HCT116 (cell line): Measurements from ENCODE around the gene LTB4R2. TPM values are rescaled to one million over a fixed set of nuclear protein-coding genes. Genes with fewer than 3 reads are reported as not detected.

Source experiments
- ATAC-seq: fragments of 200-7000 bp; cut with Tn5 transposase; 2 replicates; pipeline ENCODE4 v1.9.1; 2020; ENCODE audit warnings: mild to moderate bottlenecking, moderate library complexity
- BruUV-seq: library from RNA; stranded (reverse); fragments of 400-500 nt; replicated peaks from 2 replicates; lab custom pipeline; 2021; lab: Mats Ljungman, UMichigan
- CTCF ChIA-PET: fragments of 300-600 bp; sonication (Branson Sonifier 250); formaldehyde crosslinking; loops from one replicate; lab custom pipeline; 2021; ENCODE audit warnings: antibody characterized with exemption; lab: Charles Lee
- POLR2A ChIA-PET: fragments of 300-600, 350-600 bp; sonication (Branson Sonifier 250); formaldehyde crosslinking; loops from one replicate; lab custom pipeline; 2021; ENCODE audit warnings: antibody characterized with exemption; lab: Charles Lee
- RAD21 ChIA-PET, 2 experiments: fragments of 300-600 bp; sonication (Branson Sonifier 250); formaldehyde crosslinking; loops; one replicate each; lab custom pipeline; 2023; ENCODE audit warnings: low total read pairs in 2 of 2; ENCODE audit not compliant: uncharacterized antibody in 2 of 2, unreplicated experiment in 2 of 2, low non-redundant PET in 1 of 2; lab: Charles Lee
- DNase-seq: peaks from one replicate; pipeline ENCODE4 v3.0.0-alpha.2; 2010; ENCODE audit warnings: low read depth, low spot score
- H2AFZ ChIP-seq: fragments of 200-600 bp; shearing (Covaris generic), sonication (generic); 2 replicates; pipeline ENCODE4 v1.6.1; 2017; ENCODE audit warnings: low read depth, mixed run types, mixed read lengths, antibody characterized with exemption, low read length; ENCODE audit not compliant: poor library complexity, severe bottlenecking
- H3K27ac ChIP-seq: 2 replicates; pipeline ENCODE4 v1.5.1; 2012; ENCODE audit warnings: low read depth, low read length
- H3K27me3 ChIP-seq: fragments of 200-600 bp; sonication (generic); 2 replicates; pipeline ENCODE4 v1.6.1; 2016; ENCODE audit warnings: mixed run types, low read length, mixed read lengths; ENCODE audit not compliant: insufficient read depth
- H3K36me3 ChIP-seq, 2 experiments: fragments of 200-500 bp in 1 of 2; fragments of 200-600 bp in 1 of 2; sonication (Bioruptor generic) in 1 of 2; sonication (generic) in 1 of 2; 2 replicates each; pipeline versions ENCODE4 v1.5.1 to v1.6.1; 2014 to 2016; ENCODE audit warnings: low read length in 2 of 2, inconsistent platforms in 1 of 2, mixed read lengths in 1 of 2, mixed run types in 1 of 2; ENCODE audit not compliant: insufficient read depth in 2 of 2, control insufficient read depth in 1 of 2
- H3K4me1 ChIP-seq, 2 experiments: fragments of 200-600 bp in 1 of 2; sonication (generic) in 1 of 2; 2 replicates each; pipeline versions ENCODE4 v1.5.1 to v1.6.1; 2012 to 2017; ENCODE audit warnings: low read length in 2 of 2, inconsistent platforms in 1 of 2, mild to moderate bottlenecking in 1 of 2, mixed read lengths in 1 of 2, mixed run types in 1 of 2, moderate library complexity in 1 of 2; ENCODE audit not compliant: insufficient read depth in 2 of 2, control insufficient read depth in 1 of 2
- H3K4me2 ChIP-seq: fragments of 200-600 bp; sonication (generic); 2 replicates; pipeline ENCODE4 v1.6.1; 2017; ENCODE audit warnings: mixed run types, low read length, mixed read lengths
- H3K4me3 ChIP-seq, 2 experiments: fragments of 200-600 bp in 1 of 2; sonication (generic) in 1 of 2; replicated peaks in 1 of 2; 2 replicates each; pipeline ENCODE4 v1.5.1; 2011 to 2016; ENCODE audit warnings: low read length in 2 of 2, control low read depth in 1 of 2, low read depth in 1 of 2, mild to moderate bottlenecking in 1 of 2, mixed read lengths in 1 of 2, mixed run types in 1 of 2
- H3K79me2 ChIP-seq: fragments of 200-600 bp; sonication (generic); 2 replicates; pipeline ENCODE4 v1.6.1; 2017; ENCODE audit warnings: mild to moderate bottlenecking, mixed run types, low read length, moderate library complexity, mixed read lengths; ENCODE audit not compliant: insufficient read depth
- H3K9ac ChIP-seq: fragments of 200-600 bp; sonication (generic); 2 replicates; pipeline ENCODE4 v1.6.1; 2016; ENCODE audit warnings: low read length, mixed read lengths
- H3K9me2 ChIP-seq: fragments of 200-600 bp; sonication (generic), shearing (Covaris generic); 2 replicates; pipeline ENCODE4 v1.6.1; 2017; ENCODE audit warnings: mixed run types, mild to moderate bottlenecking, moderate library complexity; ENCODE audit not compliant: insufficient read depth
- H3K9me3 ChIP-seq, 2 experiments: fragments of 200-500 bp in 1 of 2; fragments of 200-600 bp in 1 of 2; sonication (Bioruptor generic) in 1 of 2; sonication (generic) in 1 of 2; 2 replicates each; pipeline ENCODE4 v1.6.1; 2014 to 2017; ENCODE audit warnings: low read length in 2 of 2, mixed read lengths in 2 of 2, inconsistent platforms in 1 of 2, low read depth in 1 of 2, mild to moderate bottlenecking in 1 of 2, mixed run types in 1 of 2, moderate library complexity in 1 of 2; ENCODE audit not compliant: control insufficient read depth in 1 of 2, insufficient read depth in 1 of 2
- H4K20me1 ChIP-seq: fragments of 200-600 bp; sonication (generic), shearing (Covaris generic); 2 replicates; pipeline ENCODE4 v1.6.1; 2017; ENCODE audit warnings: mixed run types, mild to moderate bottlenecking, moderate library complexity; ENCODE audit not compliant: insufficient read depth
- ATF3 ChIP-seq: IDR thresholded peaks from 2 replicates; pipeline ENCODE4 v1.6.1; 2012
- CBX3 ChIP-seq: IDR thresholded peaks from 2 replicates; pipeline ENCODE4 v1.6.1; 2012; ENCODE audit warnings: low read depth
- CTCF ChIP-seq, 3 experiments: fragments of 200-600 bp in 1 of 3; sonication (generic) in 1 of 3; IDR thresholded peaks in 2 of 3; conservative IDR thresholded peaks in 1 of 3; 2 replicates each; pipeline ENCODE4 v1.5.1; 2012 to 2017; ENCODE audit warnings: low read depth in 2 of 3, low read length in 2 of 3, antibody characterized with exemption in 1 of 3, borderline replicate concordance in 1 of 3, control low read depth in 1 of 3, mild to moderate bottlenecking in 1 of 3, mixed read lengths in 1 of 3, mixed run types in 1 of 3, moderate library complexity in 1 of 3; ENCODE audit not compliant: insufficient read depth in 1 of 3
- EGR1 ChIP-seq: IDR thresholded peaks from 2 replicates; pipeline ENCODE4 v1.6.1; 2012; ENCODE audit warnings: low read depth
- ELF1 ChIP-seq: IDR thresholded peaks from 2 replicates; pipeline ENCODE4 v1.6.1; 2012; ENCODE audit warnings: low read depth, borderline replicate concordance
- FOSL1 ChIP-seq: IDR thresholded peaks from 2 replicates; pipeline ENCODE4 v1.6.1; 2012; ENCODE audit warnings: low read depth
- POLR2AphosphoS5 ChIP-seq: IDR thresholded peaks from 2 replicates; pipeline ENCODE4 v1.6.1; 2011; ENCODE audit warnings: mild to moderate bottlenecking, low read depth, low read length, moderate library complexity
- RAD21 ChIP-seq: IDR thresholded peaks from 2 replicates; pipeline ENCODE4 v1.6.1; 2012; ENCODE audit warnings: low read depth, mild to moderate bottlenecking
- REST ChIP-seq: IDR thresholded peaks from 2 replicates; pipeline ENCODE4 v1.6.1; 2012; ENCODE audit warnings: low read depth
- SRF ChIP-seq: IDR thresholded peaks from 2 replicates; pipeline ENCODE4 v1.6.1; 2012; ENCODE audit warnings: low read depth
- TCF7L2 ChIP-seq: IDR thresholded peaks from 2 replicates; pipeline ENCODE4 v1.7.0; 2011; ENCODE audit warnings: borderline replicate concordance, inconsistent platforms; ENCODE audit not compliant: insufficient read depth, insufficient read length; ENCODE audit errors: extremely low read depth
- ZBTB33 ChIP-seq: IDR thresholded peaks from 2 replicates; pipeline ENCODE4 v1.6.1; 2011; ENCODE audit warnings: mild to moderate bottlenecking, low read length, moderate library complexity; ENCODE audit not compliant: insufficient replicate concordance; ENCODE audit errors: extremely low read depth
- ZNF274 ChIP-seq: fragments of 200-500 bp; sonication (Bioruptor generic); IDR thresholded peaks from 2 replicates; pipeline ENCODE4 v1.6.1; 2014; ENCODE audit warnings: mild to moderate bottlenecking, low read depth, low read length, inconsistent platforms
- intact Hi-C: fragments of 100-400 bp; cut with micrococcal nuclease; formaldehyde crosslinking; loops from 2 replicates; pipeline ENCODE4 v1.10.0; 2022
- total RNA-seq: library from RNA; stranded (reverse); gene quantifications from one replicate; pipeline ENCODE4 v1.2.1, GENCODE V29; 2021; ENCODE audit not compliant: unreplicated experiment

The LTB4R2 gene
- total RNA-seq, 1 experiment from 2014 or later, result 15.4 TPM

- Histone ChIP-seq H3K27me3 (no peaks in the 10 kb centered on the region), H3K4me3 (no peak overlapping the region), H4K20me1 (no peaks in the 10 kb centered on the region), H3K9me3 (no peaks in the 10 kb centered on the region), H3K9ac (no peak overlapping the region), H3K79me2 (no peaks in the 10 kb centered on the region), H3K4me2 (no peak overlapping the region), H3K4me1 (no peaks in the 10 kb centered on the region), H3K9me2 (no peaks in the 10 kb centered on the region), H2AFZ (no peak overlapping the region), H3K27ac (no peak overlapping the region), H3K36me3 (peaks cover 0 to 3% of the 10 kb centered on the region in 2 experiments; a peak in 1 of 4 replicates)
- TF ChIP-seq CBX3, result no peak
- TF ChIP-seq SRF, result no peak
- no peak for TF ChIP-seq POLR2AphosphoS5
- no peak for TF ChIP-seq TCF7L2
- no peak for TF ChIP-seq ZNF274
- no peak for TF ChIP-seq CTCF (IDR thresholded peaks at IDR 0.05 in 2 of 3, conservative IDR thresholded peaks at IDR 0.05 in 1 of 3; ENCODE audit: borderline replicate concordance in 1 of 3, insufficient read depth in 1 of 3, low read depth in 2 of 3, low read length in 2 of 3)
- no peak for TF ChIP-seq REST
- no peak for TF ChIP-seq ZBTB33
- no peak for TF ChIP-seq EGR1
- TF ChIP-seq ATF3, result no peak
- no peak for TF ChIP-seq FOSL1
- no peak for TF ChIP-seq ELF1
- TF ChIP-seq RAD21, result no peak
- no peak for ATAC-seq
- BruUV-seq, result no TSS peak
- ChIA-PET RAD21 (no interaction called here), CTCF (no interaction called here), POLR2A (no interaction called here)
- intact Hi-C loops, result no loop called here
- DNase-seq, result no peak
Observed at GRCh38 chr14:24284501-24285035, 25.4 kb upstream of the LTB4R2 start.
